GM12874 (cell line): ENCODE data around the gene DPP4.

Source experiments
- CTCF ChIP-seq: IDR thresholded peaks from 2 replicates; pipeline ENCODE4 v1.5.1; 2011; ENCODE audit warnings: low read depth, mild to moderate bottlenecking, control low read depth, low read length, moderate library complexity; ENCODE audit not compliant: insufficient read depth

The DPP4 gene

DNA sequence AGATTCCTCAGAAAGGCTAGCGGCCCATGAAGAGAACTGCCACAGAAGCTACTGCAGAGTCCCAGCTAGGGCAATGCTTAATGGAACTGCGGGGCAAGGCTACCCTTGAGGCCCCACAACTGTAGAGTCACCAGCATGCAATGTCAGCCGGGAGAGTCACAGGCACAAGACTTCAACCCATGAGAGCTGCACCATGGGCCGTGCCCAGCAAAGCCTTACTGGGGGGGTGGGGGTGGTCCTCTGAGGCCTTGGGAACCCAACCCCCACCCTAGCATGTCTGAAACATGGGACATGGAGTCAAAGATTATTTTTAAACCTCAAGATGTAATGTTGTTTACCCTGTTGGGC, 20.2 kb downstream of the DPP4 start:
- TF ChIP-seq CTCF: no peak

- no peak for TF ChIP-seq CTCF
Measured at GRCh38 chr2:162053066-162053807, 20.8 kb downstream of the DPP4 start.

GRCh38 chr2:162050513-162050961, 23.5 kb downstream of the DPP4 start:
- TF ChIP-seq CTCF: no peak

DNA sequence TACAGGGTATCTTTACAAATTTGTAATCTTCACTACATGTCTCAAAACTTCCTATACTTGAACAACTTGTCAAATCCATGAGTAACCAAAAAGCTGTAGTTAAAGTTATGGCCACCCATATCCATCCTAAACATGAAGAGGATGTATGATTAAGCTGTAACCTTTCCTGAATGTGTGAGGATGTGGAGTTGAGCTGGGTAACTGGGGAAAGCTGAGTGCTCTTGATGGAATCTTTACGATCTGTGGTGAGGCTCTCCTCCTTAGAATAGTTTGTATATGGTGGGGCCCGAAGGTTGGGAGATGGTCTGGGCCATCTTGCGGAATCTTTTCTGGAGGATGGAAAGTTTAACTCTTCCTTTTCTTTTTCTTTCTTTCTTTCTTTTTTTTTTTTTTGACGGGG, 29.4 kb downstream of the DPP4 start:
- TF ChIP-seq CTCF: no peak

DNA sequence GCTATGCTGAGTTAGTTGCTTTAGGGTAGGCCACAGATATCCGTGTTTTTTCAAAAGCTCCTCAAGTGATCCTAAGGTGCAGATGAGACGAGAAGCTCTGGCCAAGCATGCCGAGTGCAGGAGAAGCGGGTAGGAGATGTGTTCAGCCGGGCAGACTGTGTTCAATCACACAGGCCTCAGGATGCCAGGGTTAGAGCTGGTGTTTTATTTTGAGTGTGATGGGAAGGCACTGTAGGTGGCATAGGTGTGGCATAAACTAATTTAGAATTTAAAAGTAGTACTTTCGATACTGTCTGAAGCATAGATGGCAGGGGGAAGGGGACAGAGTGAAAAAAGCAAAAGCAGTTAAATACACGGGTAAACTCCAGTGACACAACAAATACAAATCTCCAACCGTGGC, 30.9 kb downstream of the DPP4 start:
- no peak for TF ChIP-seq CTCF

GRCh38 chr2:162041485-162041884, 32.5 kb downstream of the DPP4 start:
- TF ChIP-seq CTCF: no peak

DNA sequence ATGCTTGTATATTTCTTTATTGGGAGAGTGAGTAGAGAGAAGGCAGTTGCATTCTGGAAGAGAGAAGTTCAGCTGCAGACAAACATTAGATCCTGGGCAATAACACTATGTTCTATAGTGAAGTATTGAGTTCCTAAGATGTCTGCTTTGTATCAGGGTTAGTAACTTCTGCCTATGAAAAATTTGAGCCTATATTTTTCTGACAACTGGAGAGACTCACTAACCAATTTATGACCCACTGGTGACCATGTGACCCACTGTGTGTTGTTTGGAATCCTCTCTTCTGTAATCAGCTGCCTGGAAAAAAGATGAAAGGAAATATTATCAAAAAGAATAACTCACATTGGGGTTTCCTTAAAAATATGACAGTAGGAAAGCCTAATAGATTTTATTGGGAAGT, 35.3 kb downstream of the DPP4 start:
- TF ChIP-seq CTCF: no peak
